Activated gamma-delta T cell treated with Interleukin-2 at 50 U/mL for 16 hours (primary cell): ENCODE data around the gene TNFRSF8.

Experiments
- DNase-seq: peaks from one replicate; pipeline ENCODE4 v3.0.0-alpha.2; 2020

TNFRSF8 gene

GRCh38 chr1:12162459-12163137 lies 99.5 kb downstream of the TNFRSF8 start:
- no peak for DNase-seq

GRCh38 chr1:12163210-12163609 lies 100.1 kb downstream of the TNFRSF8 start:
- DNase-seq = no peak

- DNase-seq = no peak
Observed at GRCh38 chr1:12164210-12164609, 101.1 kb downstream of the TNFRSF8 start.

GRCh38 chr1:12165342-12165741 lies 102.2 kb downstream of the TNFRSF8 start:
- DNase-seq = no peak

GRCh38 chr1:12166834-12167492 lies 103.9 kb downstream of the TNFRSF8 start, which contains the start of gene TNFRSF1B:
Gene TNFRSF1B (plus strand): TSS chr1:12166991. CDS start chr1:12167092, 101 bp downstream.
- DNase-seq = peak; percentile 56

GRCh38 chr1:12167493-12168429 lies 104.7 kb downstream of the TNFRSF8 start:
- no peak for DNase-seq

- DNase-seq = no peak
Observed at GRCh38 chr1:12168451-12169160, 105.5 kb downstream of the TNFRSF8 start.

- no peak for DNase-seq
Observed at GRCh38 chr1:12169442-12170135, 106.5 kb downstream of the TNFRSF8 start.

- DNase-seq = no peak
Observed at GRCh38 chr1:12170263-12170671, 107.2 kb downstream of the TNFRSF8 start.

GRCh38 chr1:12171206-12172041 lies 108.3 kb downstream of the TNFRSF8 start:
- no peak for DNase-seq

- no peak for DNase-seq
Observed at GRCh38 chr1:12172042-12172851, 109.1 kb downstream of the TNFRSF8 start.

GRCh38 chr1:12173041-12173509 lies 110.0 kb downstream of the TNFRSF8 start:
- no peak for DNase-seq

- DNase-seq = peak; percentile 81
Observed at GRCh38 chr1:12173631-12174121, 110.6 kb downstream of the TNFRSF8 start.

- no peak for DNase-seq
Observed at GRCh38 chr1:12174924-12175810, 112.1 kb downstream of the TNFRSF8 start.

- no peak for DNase-seq
Observed at GRCh38 chr1:12176298-12177118, 113.4 kb downstream of the TNFRSF8 start.

- DNase-seq = no peak
Observed at GRCh38 chr1:12177156-12177998, 114.3 kb downstream of the TNFRSF8 start.

- DNase-seq = peak; percentile 94
Observed at GRCh38 chr1:12177999-12178441, 114.9 kb downstream of the TNFRSF8 start.
